Measurements from ENCODE around the gene RFX8.

RFX8 gene

DNA sequence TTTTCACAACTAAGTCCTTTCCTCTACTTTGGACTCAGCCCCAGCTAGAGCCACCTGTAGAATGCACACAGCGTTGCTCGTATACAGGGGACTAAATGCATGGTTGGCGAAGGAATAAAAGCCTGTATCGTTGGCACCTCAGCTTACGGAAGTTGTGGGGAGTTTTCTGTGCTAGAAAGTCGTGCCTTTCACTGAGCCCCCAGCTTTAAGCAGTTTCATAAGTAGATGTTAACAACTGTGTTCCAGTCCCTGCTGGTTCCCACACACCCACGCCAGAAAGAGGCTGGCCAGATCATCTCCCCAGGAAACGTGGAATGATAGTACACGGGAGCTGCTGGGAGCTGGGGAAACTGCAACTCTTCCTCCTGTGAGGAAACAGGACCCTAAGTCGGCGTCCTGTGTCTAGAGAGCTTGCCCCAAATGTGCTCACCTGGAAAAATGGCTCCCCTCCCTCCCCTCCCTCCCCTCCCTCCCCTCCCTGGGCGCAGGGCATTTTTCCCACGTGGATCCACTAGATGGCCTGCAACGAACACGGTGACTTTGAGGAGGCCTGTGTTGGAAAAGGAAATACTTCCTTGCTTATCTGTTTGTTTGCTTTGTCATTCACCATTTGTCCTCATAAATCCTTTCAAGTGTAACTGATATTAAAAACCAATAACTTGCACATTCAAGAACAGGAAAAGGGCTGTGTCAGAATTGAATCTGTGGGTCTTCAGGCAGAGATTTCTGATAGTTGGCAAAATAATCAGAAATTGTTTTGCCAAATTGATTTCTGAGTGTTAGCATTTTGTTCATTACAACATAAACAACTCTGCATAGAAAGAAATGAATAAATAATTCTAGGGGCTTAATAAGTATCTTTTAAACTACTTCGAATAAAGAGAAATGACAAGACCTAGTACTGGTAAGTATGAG lies 43.9 kb upstream of the RFX8 start:
- no peaks in the 10 kb centered on the region for H4K20me1 ChIP-seq (ENCODE audit: control insufficient read depth, insufficient read depth, low read depth, low read length)
- H3K27ac ChIP-seq (ENCODE audit: low read depth, low read length): no peak overlapping the region
- H3F3A ChIP-seq (ENCODE audit: control insufficient read depth, insufficient read depth): no peaks in the 10 kb centered on the region
- H3K9me3 ChIP-seq (ENCODE audit: control insufficient read depth, insufficient read depth, low read length): no peaks in the 10 kb centered on the region
- H3K9me2 ChIP-seq (replicated peaks; ENCODE audit: control insufficient read depth, low read length): no peaks in the 10 kb centered on the region
- no peak for TF ChIP-seq EZH2phosphoT487 (IDR thresholded peaks at IDR 0.05; ENCODE audit: borderline replicate concordance, low read length)
- TF ChIP-seq, protein P1, sequence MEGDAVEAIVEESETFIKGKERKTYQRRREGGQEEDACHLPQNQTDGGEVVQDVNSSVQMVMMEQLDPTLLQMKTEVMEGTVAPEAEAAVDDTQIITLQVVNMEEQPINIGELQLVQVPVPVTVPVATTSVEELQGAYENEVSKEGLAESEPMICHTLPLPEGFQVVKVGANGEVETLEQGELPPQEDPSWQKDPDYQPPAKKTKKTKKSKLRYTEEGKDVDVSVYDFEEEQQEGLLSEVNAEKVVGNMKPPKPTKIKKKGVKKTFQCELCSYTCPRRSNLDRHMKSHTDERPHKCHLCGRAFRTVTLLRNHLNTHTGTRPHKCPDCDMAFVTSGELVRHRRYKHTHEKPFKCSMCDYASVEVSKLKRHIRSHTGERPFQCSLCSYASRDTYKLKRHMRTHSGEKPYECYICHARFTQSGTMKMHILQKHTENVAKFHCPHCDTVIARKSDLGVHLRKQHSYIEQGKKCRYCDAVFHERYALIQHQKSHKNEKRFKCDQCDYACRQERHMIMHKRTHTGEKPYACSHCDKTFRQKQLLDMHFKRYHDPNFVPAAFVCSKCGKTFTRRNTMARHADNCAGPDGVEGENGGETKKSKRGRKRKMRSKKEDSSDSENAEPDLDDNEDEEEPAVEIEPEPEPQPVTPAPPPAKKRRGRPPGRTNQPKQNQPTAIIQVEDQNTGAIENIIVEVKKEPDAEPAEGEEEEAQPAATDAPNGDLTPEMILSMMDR (IDR thresholded peaks at IDR 0.05; ENCODE audit: low read depth, low read length, poor library complexity, severe bottlenecking): no peak
- peaks cover 2% of the 10 kb centered on the region; the same call in 1 of the 2 replicates for H3K27me3 ChIP-seq (ENCODE audit: control insufficient read depth, low read length)
- H3K4me3 ChIP-seq (ENCODE audit: low read length): no peak overlapping the region
- no peaks in the 10 kb centered on the region for H3K79me2 ChIP-seq (ENCODE audit: control insufficient read depth, low read length)
- no peak overlapping the region for H3K4me2 ChIP-seq (ENCODE audit: low read length)
- no peaks in the 10 kb centered on the region for H3K36me3 ChIP-seq (ENCODE audit: control insufficient read depth, low read length)
- H3K4me1 ChIP-seq (ENCODE audit: control insufficient read depth, low read length): no peaks in the 10 kb centered on the region

- Histone ChIP-seq H3F3A (ENCODE audit: control insufficient read depth, insufficient read depth) (no peaks in the 10 kb centered on the region), H3K4me3 (ENCODE audit: low read length) (no peak overlapping the region), H4K20me1 (ENCODE audit: control insufficient read depth, insufficient read depth, low read depth, low read length) (no peaks in the 10 kb centered on the region), H3K4me1 (ENCODE audit: control insufficient read depth, low read length) (no peaks in the 10 kb centered on the region), H3K36me3 (ENCODE audit: control insufficient read depth, low read length) (no peaks in the 10 kb centered on the region), H3K9me3 (ENCODE audit: control insufficient read depth, insufficient read depth, low read length) (no peaks in the 10 kb centered on the region), H3K9me2 (replicated peaks; ENCODE audit: control insufficient read depth, low read length) (no peaks in the 10 kb centered on the region), H3K27me3 (ENCODE audit: control insufficient read depth, low read length) (peaks cover 2% of the 10 kb centered on the region; the same call in 1 of the 2 replicates), H3K79me2 (ENCODE audit: control insufficient read depth, low read length) (no peaks in the 10 kb centered on the region), H3K27ac (ENCODE audit: low read depth, low read length) (no peak overlapping the region), H3K4me2 (ENCODE audit: low read length) (no peak overlapping the region)
- TF ChIP-seq, protein P1 (IDR thresholded peaks at IDR 0.05; ENCODE audit: low read depth, low read length, poor library complexity, severe bottlenecking): no peak
- no peak for TF ChIP-seq EZH2phosphoT487 (IDR thresholded peaks at IDR 0.05; ENCODE audit: borderline replicate concordance, low read length)
Measured at GRCh38 chr2:101517758-101518271, 42.9 kb upstream of the RFX8 start.

GRCh38 chr2:101516823-101517690 lies 42.1 kb upstream of the RFX8 start:
- H3K27ac ChIP-seq (ENCODE audit: low read depth, low read length): no peak overlapping the region
- TF ChIP-seq EZH2phosphoT487 (IDR thresholded peaks at IDR 0.05; ENCODE audit: borderline replicate concordance, low read length): no peak
- TF ChIP-seq, protein P1 (IDR thresholded peaks at IDR 0.05; ENCODE audit: low read depth, low read length, poor library complexity, severe bottlenecking): no peak
- H4K20me1 ChIP-seq (ENCODE audit: control insufficient read depth, insufficient read depth, low read depth, low read length): no peaks in the 10 kb centered on the region
- H3K36me3 ChIP-seq (ENCODE audit: control insufficient read depth, low read length): no peaks in the 10 kb centered on the region
- peaks cover 5% of the 10 kb centered on the region for H3K27me3 ChIP-seq (ENCODE audit: control insufficient read depth, low read length)
- H3K4me1 ChIP-seq (ENCODE audit: control insufficient read depth, low read length): no peaks in the 10 kb centered on the region
- no peaks in the 10 kb centered on the region for H3F3A ChIP-seq (ENCODE audit: control insufficient read depth, insufficient read depth)
- no peaks in the 10 kb centered on the region for H3K9me3 ChIP-seq (ENCODE audit: control insufficient read depth, insufficient read depth, low read length)
- no peaks in the 10 kb centered on the region for H3K79me2 ChIP-seq (ENCODE audit: control insufficient read depth, low read length)
- no peaks in the 10 kb centered on the region for H3K9me2 ChIP-seq (replicated peaks; ENCODE audit: control insufficient read depth, low read length)
- H3K4me2 ChIP-seq (ENCODE audit: low read length): no peak overlapping the region
- H3K4me3 ChIP-seq (ENCODE audit: low read length): no peak overlapping the region

Data from DOHH2 (cell line).